Hepatocyte (in vitro differentiated cells): ENCODE measurements around the gene TP63.

Source experiments
- EZH2 ChIP-seq: fragments of 200-600 bp; sonication (generic); IDR thresholded peaks from 2 replicates; pipeline ENCODE4 v1.6.1; 2016; ENCODE audit warnings: antibody characterized with exemption, mild to moderate bottlenecking, borderline replicate concordance
- EZH2phosphoT487 ChIP-seq: fragments of 200-600 bp; sonication (generic); IDR thresholded peaks from one replicate; pipeline ENCODE4 v1.6.1; 2018; ENCODE audit warnings: antibody characterized with exemption, mild to moderate bottlenecking, low read depth, moderate library complexity; ENCODE audit not compliant: unreplicated experiment, severe bottlenecking
- TF ChIP-seq, protein P1 (sequence below): fragments of 200-600 bp; sonication (generic); IDR thresholded peaks from 2 replicates; pipeline ENCODE4 v1.5.1; 2016; ENCODE audit warnings: antibody characterized with exemption, mild to moderate bottlenecking; ENCODE audit not compliant: poor library complexity

DNA sequence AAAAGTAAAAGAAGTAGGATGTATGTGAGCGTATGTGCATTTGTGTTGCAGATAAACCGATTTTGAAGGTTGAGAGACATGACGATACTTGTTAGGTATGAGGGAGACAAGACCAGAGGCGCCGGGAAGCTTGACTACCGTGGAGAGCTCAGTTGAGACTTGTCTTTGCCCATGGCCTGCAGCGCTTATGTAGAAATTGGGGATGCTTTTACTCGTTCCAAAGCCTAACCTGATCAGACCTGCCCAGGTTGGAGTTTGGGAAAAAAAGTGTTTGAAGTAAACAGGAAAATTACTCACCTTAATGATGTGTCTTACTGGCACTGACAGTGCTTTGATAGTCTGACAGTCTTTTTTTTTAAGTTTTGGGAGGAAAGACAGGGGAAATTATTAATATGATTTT is 202.8 kb downstream of the TP63 start:
- TF ChIP-seq EZH2 = no peak
- TF ChIP-seq, protein P1, sequence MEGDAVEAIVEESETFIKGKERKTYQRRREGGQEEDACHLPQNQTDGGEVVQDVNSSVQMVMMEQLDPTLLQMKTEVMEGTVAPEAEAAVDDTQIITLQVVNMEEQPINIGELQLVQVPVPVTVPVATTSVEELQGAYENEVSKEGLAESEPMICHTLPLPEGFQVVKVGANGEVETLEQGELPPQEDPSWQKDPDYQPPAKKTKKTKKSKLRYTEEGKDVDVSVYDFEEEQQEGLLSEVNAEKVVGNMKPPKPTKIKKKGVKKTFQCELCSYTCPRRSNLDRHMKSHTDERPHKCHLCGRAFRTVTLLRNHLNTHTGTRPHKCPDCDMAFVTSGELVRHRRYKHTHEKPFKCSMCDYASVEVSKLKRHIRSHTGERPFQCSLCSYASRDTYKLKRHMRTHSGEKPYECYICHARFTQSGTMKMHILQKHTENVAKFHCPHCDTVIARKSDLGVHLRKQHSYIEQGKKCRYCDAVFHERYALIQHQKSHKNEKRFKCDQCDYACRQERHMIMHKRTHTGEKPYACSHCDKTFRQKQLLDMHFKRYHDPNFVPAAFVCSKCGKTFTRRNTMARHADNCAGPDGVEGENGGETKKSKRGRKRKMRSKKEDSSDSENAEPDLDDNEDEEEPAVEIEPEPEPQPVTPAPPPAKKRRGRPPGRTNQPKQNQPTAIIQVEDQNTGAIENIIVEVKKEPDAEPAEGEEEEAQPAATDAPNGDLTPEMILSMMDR = no peak
- no peak for TF ChIP-seq EZH2phosphoT487
